HCT116 (cell line): ENCODE measurements around the gene ZNF12. TPM values are rescaled to one million over a fixed set of nuclear protein-coding genes. Genes with fewer than 3 reads are reported as not detected.

Experiments used
- ATAC-seq: fragments of 200-7000 bp; cut with Tn5 transposase; 2 replicates; pipeline ENCODE4 v1.9.1; 2020; ENCODE audit warnings: mild to moderate bottlenecking, moderate library complexity
- BruUV-seq: library from RNA; stranded (reverse); fragments of 400-500 nt; replicated peaks from 2 replicates; lab custom pipeline; 2021; lab: Mats Ljungman, UMichigan
- CTCF ChIA-PET: fragments of 300-600 bp; sonication (Branson Sonifier 250); formaldehyde crosslinking; loops from one replicate; lab custom pipeline; 2021; ENCODE audit warnings: antibody characterized with exemption; lab: Charles Lee
- POLR2A ChIA-PET: fragments of 300-600, 350-600 bp; sonication (Branson Sonifier 250); formaldehyde crosslinking; loops from one replicate; lab custom pipeline; 2021; ENCODE audit warnings: antibody characterized with exemption; lab: Charles Lee
- RAD21 ChIA-PET, 2 experiments: fragments of 300-600 bp; sonication (Branson Sonifier 250); formaldehyde crosslinking; loops; one replicate each; lab custom pipeline; 2023; ENCODE audit warnings: low total read pairs in 2 of 2; ENCODE audit not compliant: uncharacterized antibody in 2 of 2, unreplicated experiment in 2 of 2, low non-redundant PET in 1 of 2; lab: Charles Lee
- DNase-seq: peaks from one replicate; pipeline ENCODE4 v3.0.0-alpha.2; 2010; ENCODE audit warnings: low read depth, low spot score
- H2AFZ ChIP-seq: fragments of 200-600 bp; shearing (Covaris generic), sonication (generic); 2 replicates; pipeline ENCODE4 v1.6.1; 2017; ENCODE audit warnings: low read depth, mixed run types, mixed read lengths, antibody characterized with exemption, low read length; ENCODE audit not compliant: poor library complexity, severe bottlenecking
- H3K27ac ChIP-seq: 2 replicates; pipeline ENCODE4 v1.5.1; 2012; ENCODE audit warnings: low read depth, low read length
- H3K27me3 ChIP-seq: fragments of 200-600 bp; sonication (generic); 2 replicates; pipeline ENCODE4 v1.6.1; 2016; ENCODE audit warnings: mixed run types, low read length, mixed read lengths; ENCODE audit not compliant: insufficient read depth
- H3K36me3 ChIP-seq, 2 experiments: fragments of 200-500 bp in 1 of 2; fragments of 200-600 bp in 1 of 2; sonication (Bioruptor generic) in 1 of 2; sonication (generic) in 1 of 2; 2 replicates each; pipeline versions ENCODE4 v1.5.1 to v1.6.1; 2014 to 2016; ENCODE audit warnings: low read length in 2 of 2, inconsistent platforms in 1 of 2, mixed read lengths in 1 of 2, mixed run types in 1 of 2; ENCODE audit not compliant: insufficient read depth in 2 of 2, control insufficient read depth in 1 of 2
- H3K4me1 ChIP-seq, 2 experiments: fragments of 200-600 bp in 1 of 2; sonication (generic) in 1 of 2; 2 replicates each; pipeline versions ENCODE4 v1.5.1 to v1.6.1; 2012 to 2017; ENCODE audit warnings: low read length in 2 of 2, inconsistent platforms in 1 of 2, mild to moderate bottlenecking in 1 of 2, mixed read lengths in 1 of 2, mixed run types in 1 of 2, moderate library complexity in 1 of 2; ENCODE audit not compliant: insufficient read depth in 2 of 2, control insufficient read depth in 1 of 2
- H3K4me2 ChIP-seq: fragments of 200-600 bp; sonication (generic); 2 replicates; pipeline ENCODE4 v1.6.1; 2017; ENCODE audit warnings: mixed run types, low read length, mixed read lengths
- H3K4me3 ChIP-seq, 2 experiments: fragments of 200-600 bp in 1 of 2; sonication (generic) in 1 of 2; replicated peaks in 1 of 2; 2 replicates each; pipeline ENCODE4 v1.5.1; 2011 to 2016; ENCODE audit warnings: low read length in 2 of 2, control low read depth in 1 of 2, low read depth in 1 of 2, mild to moderate bottlenecking in 1 of 2, mixed read lengths in 1 of 2, mixed run types in 1 of 2
- H3K79me2 ChIP-seq: fragments of 200-600 bp; sonication (generic); 2 replicates; pipeline ENCODE4 v1.6.1; 2017; ENCODE audit warnings: mild to moderate bottlenecking, mixed run types, low read length, moderate library complexity, mixed read lengths; ENCODE audit not compliant: insufficient read depth
- H3K9ac ChIP-seq: fragments of 200-600 bp; sonication (generic); 2 replicates; pipeline ENCODE4 v1.6.1; 2016; ENCODE audit warnings: low read length, mixed read lengths
- H3K9me2 ChIP-seq: fragments of 200-600 bp; sonication (generic), shearing (Covaris generic); 2 replicates; pipeline ENCODE4 v1.6.1; 2017; ENCODE audit warnings: mixed run types, mild to moderate bottlenecking, moderate library complexity; ENCODE audit not compliant: insufficient read depth
- H3K9me3 ChIP-seq, 2 experiments: fragments of 200-500 bp in 1 of 2; fragments of 200-600 bp in 1 of 2; sonication (Bioruptor generic) in 1 of 2; sonication (generic) in 1 of 2; 2 replicates each; pipeline ENCODE4 v1.6.1; 2014 to 2017; ENCODE audit warnings: low read length in 2 of 2, mixed read lengths in 2 of 2, inconsistent platforms in 1 of 2, low read depth in 1 of 2, mild to moderate bottlenecking in 1 of 2, mixed run types in 1 of 2, moderate library complexity in 1 of 2; ENCODE audit not compliant: control insufficient read depth in 1 of 2, insufficient read depth in 1 of 2
- H4K20me1 ChIP-seq: fragments of 200-600 bp; sonication (generic), shearing (Covaris generic); 2 replicates; pipeline ENCODE4 v1.6.1; 2017; ENCODE audit warnings: mixed run types, mild to moderate bottlenecking, moderate library complexity; ENCODE audit not compliant: insufficient read depth
- CBX3 ChIP-seq: IDR thresholded peaks from 2 replicates; pipeline ENCODE4 v1.6.1; 2012; ENCODE audit warnings: low read depth
- EGR1 ChIP-seq: IDR thresholded peaks from 2 replicates; pipeline ENCODE4 v1.6.1; 2012; ENCODE audit warnings: low read depth
- FOSL1 ChIP-seq: IDR thresholded peaks from 2 replicates; pipeline ENCODE4 v1.6.1; 2012; ENCODE audit warnings: low read depth
- MAX ChIP-seq: IDR thresholded peaks from 2 replicates; pipeline ENCODE4 v1.6.1; 2012
- POLR2A ChIP-seq: IDR thresholded peaks from 2 replicates; pipeline ENCODE4 v1.7.0; 2011; ENCODE audit warnings: borderline replicate concordance; ENCODE audit not compliant: insufficient read depth, insufficient read length; ENCODE audit errors: extremely low read depth
- REST ChIP-seq: IDR thresholded peaks from 2 replicates; pipeline ENCODE4 v1.6.1; 2012; ENCODE audit warnings: low read depth
- SIN3A ChIP-seq: IDR thresholded peaks from 2 replicates; pipeline ENCODE4 v1.6.1; 2012; ENCODE audit warnings: low read depth
- YY1 ChIP-seq: IDR thresholded peaks from 2 replicates; pipeline ENCODE4 v1.6.1; 2011; ENCODE audit warnings: low read length, low read depth, moderate library complexity, mild to moderate bottlenecking; ENCODE audit not compliant: insufficient replicate concordance; ENCODE audit errors: extremely low read depth
- ZBTB33 ChIP-seq: IDR thresholded peaks from 2 replicates; pipeline ENCODE4 v1.6.1; 2011; ENCODE audit warnings: mild to moderate bottlenecking, low read length, moderate library complexity; ENCODE audit not compliant: insufficient replicate concordance; ENCODE audit errors: extremely low read depth
- intact Hi-C: fragments of 100-400 bp; cut with micrococcal nuclease; formaldehyde crosslinking; loops from 2 replicates; pipeline ENCODE4 v1.10.0; 2022
- total RNA-seq: library from RNA; stranded (reverse); gene quantifications from one replicate; pipeline ENCODE4 v1.2.1, GENCODE V29; 2021; ENCODE audit not compliant: unreplicated experiment

The ZNF12 gene
- total RNA-seq, 1 experiment from 2014 or later = 19.0 TPM

- no peak overlapping the region for H3K27ac ChIP-seq
- H3K36me3 ChIP-seq = peaks cover 6 to 34% of the 10 kb centered on the region in 2 experiments; a peak in 3 of 4 replicates
- H3K4me1 ChIP-seq = no peaks in the 10 kb centered on the region
- ChIA-PET RAD21 (no interaction called here), CTCF (no interaction called here), POLR2A (no interaction called here)
- no peak overlapping the region for H2AFZ ChIP-seq
- peaks cover 4% of the 10 kb centered on the region; the same call in 1 of the 2 replicates for H3K79me2 ChIP-seq
- no peak for ATAC-seq
- no peak overlapping the region for H3K4me2 ChIP-seq
- H3K4me3 ChIP-seq = no peak overlapping the region
- H4K20me1 ChIP-seq = no peaks in the 10 kb centered on the region
- no peaks in the 10 kb centered on the region for H3K27me3 ChIP-seq
- TF ChIP-seq FOSL1 (no peak), POLR2A (no peak), MAX (no peak), SIN3A (no peak), CBX3 (no peak), ZBTB33 (no peak), EGR1 (no peak), YY1 (no peak), REST (no peak)
- BruUV-seq = no TSS peak
- no peaks in the 10 kb centered on the region; a peak in 1 of 4 replicates for H3K9me3 ChIP-seq
- H3K9me2 ChIP-seq = no peaks in the 10 kb centered on the region
- intact Hi-C loops = no loop called here
- DNase-seq = no peak
- H3K9ac ChIP-seq = no peak overlapping the region
Observed at GRCh38 chr7:6654113-6654841, 52.5 kb downstream of the ZNF12 start.
